PC-3 (cell line): ENCODE results near the gene PLEKHA5.

ENCODE experiments used
- CTCF ChIP-seq: fragments of 300-600 bp; sonication (generic); conservative IDR thresholded peaks from 2 replicates; pipeline ENCODE4 v1.5.1; 2017; ENCODE audit warnings: antibody characterized with exemption, low read depth, mild to moderate bottlenecking, low read length
- EZH2 ChIP-seq: fragments of 300-600 bp; sonication (generic); IDR thresholded peaks from one replicate; pipeline ENCODE4 v1.6.1; 2017; ENCODE audit warnings: antibody characterized with exemption, mild to moderate bottlenecking, low read length; ENCODE audit not compliant: unreplicated experiment
- EZH2phosphoT487 ChIP-seq: fragments of 300-600 bp; sonication (generic); IDR thresholded peaks from 2 replicates; pipeline ENCODE4 v1.6.1; 2018; ENCODE audit warnings: mild to moderate bottlenecking, antibody characterized with exemption, low read length, borderline replicate concordance

GRCh38 chr12:19205120-19205519 is 75.6 kb downstream of the PLEKHA5 start:
- TF ChIP-seq EZH2 (no peak), CTCF (no peak), EZH2phosphoT487 (no peak)
